ENCODE results near the gene MAN1C1. TPM values are rescaled to one million over a fixed set of nuclear protein-coding genes. Genes with fewer than 3 reads are reported as not detected.
A peak's percentile ranks its signal among the peaks of the same experiment; 100 is the strongest.

Gene MAN1C1
- total and polyA plus RNA-seq, 2 donors (not counting 1 experiment from before 2014, with no cell fraction given): 17.7 to 51.4 TPM

DNA sequence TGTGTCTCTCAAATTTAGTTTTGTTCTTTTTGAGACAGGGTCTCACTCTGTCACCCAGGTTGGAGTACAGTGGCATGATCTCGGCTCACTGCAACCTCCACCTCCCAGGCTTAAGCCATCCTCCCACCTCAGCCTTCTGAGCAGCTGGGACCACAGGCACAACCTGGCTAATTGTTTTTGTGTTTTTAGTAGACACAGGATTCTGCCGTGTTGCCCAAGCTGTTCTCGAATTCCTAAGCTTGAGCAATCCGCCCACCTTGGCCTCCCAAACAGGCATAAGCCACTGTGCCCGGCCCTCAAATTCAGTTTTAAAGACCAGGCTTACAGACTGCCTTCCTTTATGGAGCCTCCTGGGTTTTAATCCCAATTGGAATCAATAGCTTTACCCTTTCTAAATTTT lies 99.7 kb downstream of the MAN1C1 start:
- H3K9me3 ChIP-seq (ENCODE audit: control insufficient read depth, insufficient read depth, low read depth, low read length): no peaks in the 10 kb centered on the region
- H3K36me3 ChIP-seq (ENCODE audit: control insufficient read depth, insufficient read depth, low read length): no peaks in the 10 kb centered on the region
- TF ChIP-seq, protein P1, sequence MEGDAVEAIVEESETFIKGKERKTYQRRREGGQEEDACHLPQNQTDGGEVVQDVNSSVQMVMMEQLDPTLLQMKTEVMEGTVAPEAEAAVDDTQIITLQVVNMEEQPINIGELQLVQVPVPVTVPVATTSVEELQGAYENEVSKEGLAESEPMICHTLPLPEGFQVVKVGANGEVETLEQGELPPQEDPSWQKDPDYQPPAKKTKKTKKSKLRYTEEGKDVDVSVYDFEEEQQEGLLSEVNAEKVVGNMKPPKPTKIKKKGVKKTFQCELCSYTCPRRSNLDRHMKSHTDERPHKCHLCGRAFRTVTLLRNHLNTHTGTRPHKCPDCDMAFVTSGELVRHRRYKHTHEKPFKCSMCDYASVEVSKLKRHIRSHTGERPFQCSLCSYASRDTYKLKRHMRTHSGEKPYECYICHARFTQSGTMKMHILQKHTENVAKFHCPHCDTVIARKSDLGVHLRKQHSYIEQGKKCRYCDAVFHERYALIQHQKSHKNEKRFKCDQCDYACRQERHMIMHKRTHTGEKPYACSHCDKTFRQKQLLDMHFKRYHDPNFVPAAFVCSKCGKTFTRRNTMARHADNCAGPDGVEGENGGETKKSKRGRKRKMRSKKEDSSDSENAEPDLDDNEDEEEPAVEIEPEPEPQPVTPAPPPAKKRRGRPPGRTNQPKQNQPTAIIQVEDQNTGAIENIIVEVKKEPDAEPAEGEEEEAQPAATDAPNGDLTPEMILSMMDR (conservative IDR thresholded peaks at IDR 0.05 in 1 of 2, IDR thresholded peaks at IDR 0.05 in 1 of 2; ENCODE audit: low read depth in 1 of 2, low read length in 2 of 2): no peak
- no peak for TF ChIP-seq EZH2 (IDR thresholded peaks at IDR 0.05; ENCODE audit: low read length, missing control alignments)
- H3K9ac ChIP-seq (ENCODE audit: insufficient read depth, low read length): no peak overlapping the region
- H3K27ac ChIP-seq (ENCODE audit: insufficient read depth, low read length): no peak overlapping the region
- no peak overlapping the region for H3K4me2 ChIP-seq (ENCODE audit: extremely low read depth, insufficient read depth, low read length)
- H3K79me2 ChIP-seq (ENCODE audit: control insufficient read depth, insufficient read depth, low read length): no peaks in the 10 kb centered on the region
- H3K27me3 ChIP-seq (ENCODE audit: control insufficient read depth, insufficient read depth, low read length): no peaks in the 10 kb centered on the region
- H2AFZ ChIP-seq (ENCODE audit: low read length): no peak overlapping the region
- peaks cover under 1% of the 10 kb centered on the region for H3K4me1 ChIP-seq (ENCODE audit: control insufficient read depth, extremely low read depth, insufficient read depth, low read length)
- no peak overlapping the region for H3K4me3 ChIP-seq (replicated peaks in 1 of 4; ENCODE audit: control extremely low read depth in 1 of 4, insufficient read depth in 1 of 4, low read depth in 3 of 4, low read length in 4 of 4)
- H4K20me1 ChIP-seq (ENCODE audit: control insufficient read depth, extremely low read depth, insufficient read depth, low read length): no peaks in the 10 kb centered on the region
- no peak for DNase-seq (ENCODE audit: low read depth in 2 of 2)

DNA sequence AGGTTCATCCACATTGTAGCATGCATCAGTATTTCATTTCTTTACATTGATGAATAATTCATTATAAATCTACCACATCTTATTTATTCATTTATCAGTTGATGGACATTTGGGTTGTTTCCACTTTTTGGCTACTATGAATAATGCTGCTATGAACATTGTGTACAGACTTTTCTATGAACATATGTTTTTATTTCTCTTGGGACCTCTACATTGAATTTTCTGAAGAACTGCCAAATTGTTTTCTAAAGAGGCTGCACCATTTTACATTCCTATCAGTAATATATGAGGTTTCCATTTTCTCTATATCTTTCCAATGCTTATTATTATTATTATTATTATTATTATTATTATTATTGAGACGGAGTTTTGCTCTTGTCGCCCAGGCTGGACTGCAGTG lies 102.1 kb downstream of the MAN1C1 start:
- Histone ChIP-seq H2AFZ (ENCODE audit: low read length) (no peak overlapping the region), H4K20me1 (ENCODE audit: control insufficient read depth, extremely low read depth, insufficient read depth, low read length) (no peaks in the 10 kb centered on the region), H3K27ac (ENCODE audit: insufficient read depth, low read length) (no peak overlapping the region), H3K36me3 (ENCODE audit: control insufficient read depth, insufficient read depth, low read length) (no peaks in the 10 kb centered on the region), H3K27me3 (ENCODE audit: control insufficient read depth, insufficient read depth, low read length) (no peaks in the 10 kb centered on the region), H3K4me2 (ENCODE audit: extremely low read depth, insufficient read depth, low read length) (no peak overlapping the region), H3K4me1 (ENCODE audit: control insufficient read depth, extremely low read depth, insufficient read depth, low read length) (no peaks in the 10 kb centered on the region), H3K79me2 (ENCODE audit: control insufficient read depth, insufficient read depth, low read length) (no peaks in the 10 kb centered on the region), H3K9ac (ENCODE audit: insufficient read depth, low read length) (no peak overlapping the region), H3K9me3 (ENCODE audit: control insufficient read depth, insufficient read depth, low read depth, low read length) (no peaks in the 10 kb centered on the region), H3K4me3 (replicated peaks in 1 of 4; ENCODE audit: control extremely low read depth in 1 of 4, insufficient read depth in 1 of 4, low read depth in 3 of 4, low read length in 4 of 4) (no peak overlapping the region)
- no peak for DNase-seq (ENCODE audit: low read depth in 2 of 2)
- TF ChIP-seq, protein P1 (conservative IDR thresholded peaks at IDR 0.05 in 1 of 2, IDR thresholded peaks at IDR 0.05 in 1 of 2; ENCODE audit: low read depth in 1 of 2, low read length in 2 of 2): no peak
- TF ChIP-seq EZH2 (IDR thresholded peaks at IDR 0.05; ENCODE audit: low read length, missing control alignments): no peak

DNA sequence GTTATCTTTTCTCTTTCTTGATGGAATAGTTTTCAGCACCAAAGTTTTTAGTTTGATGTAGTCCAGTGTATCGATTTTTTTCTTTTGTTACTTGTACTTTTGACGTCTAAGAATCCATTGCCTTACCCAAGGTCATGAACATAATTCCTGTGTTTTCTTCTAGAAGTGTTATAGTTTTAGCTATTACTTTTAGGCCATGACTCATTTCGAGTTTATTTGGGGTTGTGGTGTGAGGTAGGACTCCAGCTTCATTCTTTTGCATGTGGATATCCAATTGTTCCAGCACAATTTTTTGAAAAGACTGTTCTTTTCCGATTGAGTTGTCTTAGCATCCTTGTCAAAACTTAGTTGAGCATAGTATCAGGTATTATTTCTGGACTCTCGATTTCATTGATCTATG lies 104.0 kb downstream of the MAN1C1 start:
- no peak overlapping the region for H2AFZ ChIP-seq (ENCODE audit: low read length)
- no peaks in the 10 kb centered on the region for H4K20me1 ChIP-seq (ENCODE audit: control insufficient read depth, extremely low read depth, insufficient read depth, low read length)
- H3K27me3 ChIP-seq (ENCODE audit: control insufficient read depth, insufficient read depth, low read length): no peaks in the 10 kb centered on the region
- H3K4me3 ChIP-seq (replicated peaks in 1 of 4; ENCODE audit: control extremely low read depth in 1 of 4, insufficient read depth in 1 of 4, low read depth in 3 of 4, low read length in 4 of 4): no peak overlapping the region
- H3K4me2 ChIP-seq (ENCODE audit: extremely low read depth, insufficient read depth, low read length): no peak overlapping the region
- H3K9ac ChIP-seq (ENCODE audit: insufficient read depth, low read length): no peak overlapping the region
- no peak overlapping the region for H3K27ac ChIP-seq (ENCODE audit: insufficient read depth, low read length)
- H3K9me3 ChIP-seq (ENCODE audit: control insufficient read depth, insufficient read depth, low read depth, low read length): no peaks in the 10 kb centered on the region
- TF ChIP-seq, protein P1 (conservative IDR thresholded peaks at IDR 0.05 in 1 of 2, IDR thresholded peaks at IDR 0.05 in 1 of 2; ENCODE audit: low read depth in 1 of 2, low read length in 2 of 2): no peak
- TF ChIP-seq EZH2 (IDR thresholded peaks at IDR 0.05; ENCODE audit: low read length, missing control alignments): no peak
- H3K79me2 ChIP-seq (ENCODE audit: control insufficient read depth, insufficient read depth, low read length): no peaks in the 10 kb centered on the region
- H3K36me3 ChIP-seq (ENCODE audit: control insufficient read depth, insufficient read depth, low read length): no peaks in the 10 kb centered on the region
- H3K4me1 ChIP-seq (ENCODE audit: control insufficient read depth, extremely low read depth, insufficient read depth, low read length): no peaks in the 10 kb centered on the region
- peak in 1 of 2 donors; percentile 47 for DNase-seq (ENCODE audit: low read depth in 2 of 2)

Measured in fibroblast of lung (primary cell).